ENCODE measurements around the gene PLXNA4.

- TF ChIP-seq GATA3 (IDR thresholded peaks at IDR 0.05; ENCODE audit: low read depth, low read length) (no peak), GATA2 (IDR thresholded peaks at IDR 0.05; ENCODE audit: low read depth, low read length) (no peak)
Observed at GRCh38 chr7:132099163-132099562, 477.1 kb downstream of the PLXNA4 start.

Data from SH-SY5Y (cell line).